GM19025 (cell line): ENCODE data around the gene DIRAS1.
"Not testable (repeated sequence)": the region's sequence is repeated elsewhere in the genome, so short reads cannot be mapped to it uniquely, and the experiment has no call there.

Experiments used
- ATAC-seq: cut with Tn5 transposase; IDR thresholded peaks from one replicate; pipeline ENCODE4 v1.9.1; 2021; ENCODE audit warnings: mild to moderate bottlenecking, low read depth, moderate library complexity; ENCODE audit not compliant: unreplicated experiment

Gene DIRAS1

DNA sequence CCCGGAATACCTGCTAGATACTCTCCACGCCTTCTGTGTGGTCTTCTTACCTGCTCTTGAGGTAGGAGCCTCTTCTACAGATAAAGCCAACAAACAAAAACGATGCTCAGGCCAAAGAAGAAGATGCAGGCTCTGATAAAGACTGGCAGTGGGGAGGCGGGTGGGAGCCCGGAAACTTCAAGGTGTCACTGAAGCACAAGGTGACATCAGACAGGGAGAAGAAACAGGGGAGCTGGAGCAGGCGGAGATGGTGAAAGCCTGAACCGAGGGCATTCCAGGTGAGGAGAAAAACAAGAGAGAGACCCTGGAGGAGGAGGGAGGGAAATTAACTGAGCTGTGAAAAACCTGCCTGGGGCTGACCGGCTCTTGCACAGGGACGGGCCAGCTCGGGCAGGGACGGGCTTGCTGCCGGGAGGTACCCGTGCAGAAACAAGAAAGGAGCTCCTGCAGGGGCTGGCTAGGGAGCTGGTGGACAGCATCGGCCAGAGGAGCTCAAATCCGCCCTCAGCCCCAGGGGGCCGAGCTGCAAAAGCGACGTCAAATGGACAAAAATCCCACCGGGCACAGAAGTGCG, 37.7 kb downstream of the DIRAS1 start:
- ATAC-seq = no peak

DNA sequence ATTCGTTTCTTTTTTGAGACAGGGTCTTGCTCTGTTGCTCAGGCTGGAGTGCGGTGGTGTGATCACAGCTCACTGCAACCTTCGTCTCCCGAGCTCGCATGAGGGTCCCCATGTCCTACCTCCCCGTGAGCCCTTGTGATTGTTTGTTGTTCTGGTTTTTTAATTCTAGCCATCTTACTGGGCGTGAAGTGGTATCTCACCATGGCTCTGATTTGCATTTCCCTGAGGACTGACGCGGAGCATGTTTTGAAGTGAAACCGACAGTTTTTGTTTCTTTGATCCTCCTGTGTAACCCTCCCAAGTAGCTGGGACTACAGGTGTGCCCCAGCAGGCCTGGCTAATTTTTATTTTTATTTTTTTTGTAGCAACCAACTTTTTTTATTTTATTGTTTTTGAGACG, 40.4 kb downstream of the DIRAS1 start:
- no peak for ATAC-seq

DNA sequence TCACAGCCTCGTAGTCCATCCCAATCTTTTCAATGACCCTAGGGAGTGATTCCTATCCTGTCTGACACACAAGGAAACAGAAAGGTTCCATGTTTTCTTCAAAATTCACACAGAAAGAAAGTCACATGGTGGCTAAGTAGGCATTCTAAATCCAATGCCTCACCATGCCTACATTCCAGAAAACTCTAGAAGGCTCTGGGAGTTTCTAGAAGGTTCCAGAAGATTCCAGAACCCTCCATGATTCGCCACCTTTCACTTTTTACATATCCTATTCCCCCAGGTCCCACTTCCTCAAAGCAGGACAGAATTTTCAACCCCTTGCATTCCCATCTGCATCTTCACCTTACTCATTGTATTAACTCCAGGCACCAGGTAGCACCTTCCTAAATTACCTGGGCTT, 41.7 kb downstream of the DIRAS1 start:
- ATAC-seq = no peak

DNA sequence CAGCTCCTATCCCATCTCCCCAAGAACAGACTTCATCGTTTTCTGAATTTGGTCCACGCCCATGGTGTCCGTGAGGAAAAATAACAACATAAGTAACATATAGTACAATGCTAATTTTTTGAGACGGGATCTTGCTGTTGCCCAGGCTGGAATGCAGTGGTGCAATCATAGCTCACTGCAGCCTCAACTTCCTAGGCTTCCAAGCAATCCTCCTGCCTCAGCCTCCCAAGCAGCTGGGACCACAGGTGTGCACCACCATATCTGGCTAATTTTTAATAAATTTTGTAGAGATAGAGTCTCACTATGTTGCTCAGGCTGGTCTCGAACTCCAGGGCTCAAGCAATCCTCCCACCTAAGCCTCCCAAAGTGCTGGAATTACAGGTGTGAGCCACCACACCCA, 42.2 kb downstream of the DIRAS1 start:
- not testable (repeated sequence) for ATAC-seq

DNA sequence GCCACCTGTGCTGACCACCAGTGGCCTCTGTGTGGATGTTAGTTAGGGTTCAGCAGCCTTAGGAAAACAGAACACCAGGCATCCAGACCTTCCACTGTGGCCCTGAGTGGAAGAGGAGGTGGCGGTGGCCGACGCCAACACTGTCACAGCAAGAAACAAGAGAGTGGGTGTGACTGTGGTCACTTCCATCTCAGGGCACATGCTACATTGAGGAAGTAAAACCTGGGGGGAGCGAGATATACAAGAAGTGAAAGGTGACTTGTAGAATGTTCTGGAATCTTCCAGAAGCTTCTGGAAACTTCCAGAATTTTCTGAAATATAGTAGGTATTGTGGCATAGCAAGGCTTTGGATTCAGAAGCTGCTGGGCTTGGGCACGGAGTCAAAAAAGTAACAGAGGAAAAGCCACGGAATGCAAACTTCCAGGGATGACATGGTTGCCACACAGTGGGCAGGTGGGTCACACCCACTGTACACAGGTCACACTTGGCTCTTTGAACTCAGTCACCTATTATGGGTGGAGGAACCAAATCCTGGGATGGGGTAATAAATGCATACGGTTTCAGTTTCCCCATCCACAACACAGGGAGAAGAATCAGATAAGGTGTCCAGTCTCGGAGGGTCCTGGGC, 43.0 kb downstream of the DIRAS1 start:
- ATAC-seq = no peak

DNA sequence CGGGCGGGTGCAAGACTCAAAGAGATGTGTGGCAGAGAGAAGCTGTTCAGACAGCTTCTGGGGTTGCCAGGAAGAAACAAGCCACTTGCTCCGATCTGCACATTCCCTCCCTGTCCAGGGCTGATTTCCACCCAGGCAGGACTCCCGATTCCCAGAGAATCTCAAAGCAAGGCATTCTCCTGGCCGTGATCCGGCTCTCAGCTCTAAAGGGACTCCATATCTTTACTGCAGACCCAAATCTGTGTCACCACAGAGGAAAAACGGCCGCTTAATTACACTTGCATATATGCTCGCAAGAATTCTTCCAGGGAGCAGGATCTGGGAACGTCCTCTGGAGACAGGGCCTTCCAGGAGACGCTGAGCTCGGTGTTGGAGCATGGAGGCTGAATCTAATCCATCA, 44.3 kb downstream of the DIRAS1 start:
- ATAC-seq = no peak

DNA sequence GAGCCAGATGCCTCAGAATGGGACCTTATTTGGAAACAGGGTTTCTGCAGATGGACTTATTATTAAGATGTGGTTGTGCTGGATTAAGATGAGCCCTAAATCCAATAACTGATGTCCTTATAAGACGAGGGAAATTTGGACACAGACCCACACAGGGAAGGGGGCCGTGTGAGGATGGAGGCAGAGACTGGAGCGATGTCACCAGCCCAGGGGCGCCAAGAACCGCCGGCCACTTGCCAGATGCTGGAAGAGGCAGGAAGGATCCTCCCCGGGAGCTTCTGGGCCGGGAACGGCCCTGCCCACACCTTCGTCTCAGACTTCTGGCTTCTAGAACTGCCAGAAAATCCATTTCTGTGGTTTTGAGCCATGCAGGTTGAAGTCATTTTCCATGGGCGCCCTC, 45.3 kb downstream of the DIRAS1 start:
- ATAC-seq = no peak

DNA sequence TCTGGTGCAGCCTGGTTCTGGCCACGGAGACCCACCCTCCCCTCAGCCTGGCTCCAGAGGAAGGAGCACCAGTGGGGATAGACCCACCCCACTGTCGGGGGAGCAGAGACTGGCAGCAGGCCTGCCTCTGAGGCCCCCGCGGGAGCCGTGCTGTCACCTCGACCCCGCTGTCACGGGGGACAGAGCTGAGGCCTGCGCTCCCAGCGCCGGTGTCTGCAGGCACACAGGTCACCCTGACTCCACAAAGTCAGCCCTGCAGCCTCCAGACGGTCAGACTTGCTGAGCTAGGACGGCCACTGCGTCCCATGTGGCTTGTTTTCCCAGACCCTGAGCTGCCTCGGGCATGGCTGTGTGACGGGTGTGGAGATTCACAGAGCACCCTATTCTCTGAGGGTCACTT, 51.0 kb downstream of the DIRAS1 start:
- ATAC-seq = no peak

DNA sequence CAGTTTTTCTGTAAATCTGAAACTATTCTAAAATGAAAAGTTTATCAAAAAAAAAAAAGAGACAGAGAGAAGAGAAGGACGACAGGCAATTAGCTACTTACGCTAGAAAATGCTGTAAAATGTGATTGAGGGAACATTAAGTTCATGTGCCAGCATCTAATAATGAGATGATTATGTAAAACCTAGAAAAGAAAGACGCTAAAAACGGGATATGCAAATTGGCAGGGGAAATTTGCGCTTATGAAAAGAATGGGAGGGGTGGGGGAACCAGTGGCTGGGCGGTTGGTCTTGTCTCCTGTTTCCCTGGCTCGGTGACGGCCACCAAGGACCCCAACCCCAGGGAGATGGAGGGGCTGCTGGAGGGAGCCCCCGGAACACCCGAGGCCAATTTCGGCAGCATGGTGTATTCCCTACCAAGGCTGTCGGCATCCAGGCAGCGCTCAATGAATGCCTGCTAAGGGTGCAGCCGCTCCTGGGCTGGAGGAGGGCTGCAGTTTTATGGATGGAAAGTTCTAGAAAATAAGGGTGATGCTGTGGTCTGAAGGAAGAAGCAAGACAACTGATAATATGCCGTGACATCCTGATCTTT, 52.9 kb downstream of the DIRAS1 start:
- no peak for ATAC-seq

DNA sequence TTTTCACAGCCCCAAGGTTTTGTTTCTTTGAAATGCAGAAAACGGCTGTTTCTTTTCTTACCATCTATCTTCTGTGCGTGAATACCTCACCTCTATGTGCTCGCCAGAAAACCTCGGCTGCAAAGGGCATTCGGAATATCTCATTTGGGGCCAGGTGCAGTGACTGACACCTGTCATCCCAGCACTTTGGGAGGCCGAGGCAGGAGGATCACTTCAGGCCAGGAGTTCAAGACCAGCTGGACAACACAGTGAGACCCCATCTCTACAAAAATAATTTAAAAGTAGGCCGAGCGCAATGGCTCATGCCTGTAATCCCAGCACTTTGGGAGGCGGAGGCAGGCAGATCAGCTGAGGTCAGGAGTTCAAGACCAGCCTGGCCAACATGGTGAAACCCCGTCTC, 53.8 kb downstream of the DIRAS1 start:
- not testable (repeated sequence) for ATAC-seq

DNA sequence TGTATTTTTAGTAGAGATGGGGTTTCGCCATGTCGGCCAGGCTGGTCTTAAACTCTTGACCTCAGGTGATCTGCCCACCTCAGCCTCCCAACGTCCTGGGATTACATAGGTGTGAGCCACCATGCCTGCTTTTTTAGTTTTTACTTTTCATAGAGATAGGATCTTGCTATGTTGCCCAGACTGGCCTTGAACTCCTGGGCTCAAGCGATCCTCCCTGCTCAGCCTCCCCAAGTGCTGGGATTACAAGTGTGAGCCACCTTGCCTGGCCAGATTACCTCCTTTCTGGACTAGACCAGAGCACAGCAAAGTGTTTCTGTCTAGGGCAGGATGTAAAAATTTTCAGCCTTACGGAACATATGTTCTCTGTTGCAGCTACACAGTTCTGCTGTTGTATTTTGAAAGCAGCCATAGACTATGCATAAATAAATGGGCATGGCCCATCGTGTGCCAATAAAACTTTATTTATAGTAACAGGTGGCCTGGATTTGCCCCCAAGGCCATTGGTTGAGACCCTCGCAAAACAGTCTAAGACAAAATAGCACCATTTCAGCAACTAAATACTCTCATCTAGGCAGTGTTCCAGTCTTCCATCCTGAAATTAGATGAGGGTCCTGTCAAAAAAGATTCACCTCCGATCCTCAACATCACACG, 54.7 kb downstream of the DIRAS1 start:
- ATAC-seq = no peak

DNA sequence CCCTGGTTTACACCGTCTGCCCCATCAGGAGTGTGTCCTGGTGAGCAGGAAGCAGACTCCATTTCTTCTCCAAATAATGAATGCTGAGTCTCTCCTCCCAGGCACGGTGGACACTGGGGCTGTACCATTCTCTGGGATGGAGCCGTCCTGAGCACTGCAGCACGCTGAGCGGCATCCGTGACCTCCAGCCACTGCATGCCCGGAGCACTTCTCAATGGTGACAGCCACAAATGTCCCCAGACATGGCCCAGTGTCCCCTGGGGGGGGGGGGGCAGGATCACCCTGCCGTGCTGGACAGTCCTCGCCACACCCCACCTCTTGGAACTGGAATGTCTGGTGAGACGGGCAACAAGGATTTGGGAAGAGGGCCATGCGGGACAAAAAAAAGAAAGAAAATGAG, 56.1 kb downstream of the DIRAS1 start:
- ATAC-seq = no peak
